GM13977 (cell line): ENCODE measurements around the gene TACC2.

ENCODE experiments used
- DNase-seq: peaks from one replicate; pipeline ENCODE4 v3.0.0; 2012; ENCODE audit warnings: low spot score
- in situ Hi-C: fragments of 300-500 bp; cut with MboI; formaldehyde crosslinking; loops from one replicate; pipeline ENCODE4 v1.12.0; 2022; ENCODE audit warnings: low sequenced_read_pairs, low pct_unique_long_range_greater_than_20kb, mixed read lengths, inconsistent platforms; ENCODE audit not compliant: unreplicated experiment
- TF ChIP-seq, protein P1 (sequence below): IDR thresholded peaks from 2 replicates; pipeline ENCODE4 v1.5.1; 2012; ENCODE audit warnings: mild to moderate bottlenecking, control low read depth; ENCODE audit not compliant: insufficient read depth; ENCODE audit errors: extremely low read depth, missing control alignments

Gene TACC2

DNA sequence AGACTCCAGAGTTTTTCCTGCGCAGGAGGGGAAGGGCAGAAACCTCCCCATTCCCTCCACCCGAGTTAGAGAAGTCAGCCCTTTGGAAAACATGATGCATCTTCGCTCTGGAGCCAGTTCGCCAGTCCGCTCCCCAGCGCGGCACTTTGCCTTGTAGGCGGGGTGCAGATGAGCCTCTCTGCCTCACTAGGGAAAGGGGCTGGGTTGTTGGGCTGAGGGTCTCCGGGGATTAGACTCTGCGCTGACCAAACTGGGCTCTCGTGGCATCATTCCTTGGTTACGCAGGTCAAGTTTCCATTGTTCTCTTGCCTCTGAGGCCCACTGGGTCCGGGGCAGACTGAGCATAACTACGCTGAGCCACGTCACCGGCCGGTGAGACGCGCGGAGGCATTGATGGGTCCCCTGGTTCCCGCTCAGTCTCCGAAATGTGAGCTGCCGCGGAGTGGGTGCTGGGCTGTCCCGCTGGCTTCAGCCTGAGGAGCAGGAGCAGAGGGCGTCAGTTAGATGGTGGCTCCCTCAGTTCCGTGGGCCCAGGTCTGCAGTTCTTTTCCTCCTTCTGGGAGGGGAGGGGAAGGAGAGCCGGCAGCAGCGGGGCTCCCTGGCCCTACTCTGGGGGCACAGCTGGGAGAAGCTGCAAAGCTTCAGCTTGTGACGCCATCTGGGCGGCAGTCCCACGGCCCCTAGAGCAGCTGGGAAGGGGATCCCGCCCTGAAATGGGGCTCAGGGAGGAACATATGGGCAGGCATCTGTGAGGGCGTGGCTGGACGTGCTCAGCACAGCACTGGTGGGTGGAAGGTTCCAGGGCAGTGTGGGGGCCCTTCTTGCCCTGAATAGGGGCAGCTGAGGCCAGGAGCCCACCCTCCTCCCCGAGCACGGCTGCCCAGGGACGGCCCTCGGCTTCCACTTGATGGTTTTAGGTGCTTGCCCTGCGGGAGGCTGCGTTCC is 160.9 kb downstream of the TACC2 start:
- in situ Hi-C loops: no loop called here
- TF ChIP-seq, protein P1, sequence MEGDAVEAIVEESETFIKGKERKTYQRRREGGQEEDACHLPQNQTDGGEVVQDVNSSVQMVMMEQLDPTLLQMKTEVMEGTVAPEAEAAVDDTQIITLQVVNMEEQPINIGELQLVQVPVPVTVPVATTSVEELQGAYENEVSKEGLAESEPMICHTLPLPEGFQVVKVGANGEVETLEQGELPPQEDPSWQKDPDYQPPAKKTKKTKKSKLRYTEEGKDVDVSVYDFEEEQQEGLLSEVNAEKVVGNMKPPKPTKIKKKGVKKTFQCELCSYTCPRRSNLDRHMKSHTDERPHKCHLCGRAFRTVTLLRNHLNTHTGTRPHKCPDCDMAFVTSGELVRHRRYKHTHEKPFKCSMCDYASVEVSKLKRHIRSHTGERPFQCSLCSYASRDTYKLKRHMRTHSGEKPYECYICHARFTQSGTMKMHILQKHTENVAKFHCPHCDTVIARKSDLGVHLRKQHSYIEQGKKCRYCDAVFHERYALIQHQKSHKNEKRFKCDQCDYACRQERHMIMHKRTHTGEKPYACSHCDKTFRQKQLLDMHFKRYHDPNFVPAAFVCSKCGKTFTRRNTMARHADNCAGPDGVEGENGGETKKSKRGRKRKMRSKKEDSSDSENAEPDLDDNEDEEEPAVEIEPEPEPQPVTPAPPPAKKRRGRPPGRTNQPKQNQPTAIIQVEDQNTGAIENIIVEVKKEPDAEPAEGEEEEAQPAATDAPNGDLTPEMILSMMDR: no peak
- no peak for DNase-seq

DNA sequence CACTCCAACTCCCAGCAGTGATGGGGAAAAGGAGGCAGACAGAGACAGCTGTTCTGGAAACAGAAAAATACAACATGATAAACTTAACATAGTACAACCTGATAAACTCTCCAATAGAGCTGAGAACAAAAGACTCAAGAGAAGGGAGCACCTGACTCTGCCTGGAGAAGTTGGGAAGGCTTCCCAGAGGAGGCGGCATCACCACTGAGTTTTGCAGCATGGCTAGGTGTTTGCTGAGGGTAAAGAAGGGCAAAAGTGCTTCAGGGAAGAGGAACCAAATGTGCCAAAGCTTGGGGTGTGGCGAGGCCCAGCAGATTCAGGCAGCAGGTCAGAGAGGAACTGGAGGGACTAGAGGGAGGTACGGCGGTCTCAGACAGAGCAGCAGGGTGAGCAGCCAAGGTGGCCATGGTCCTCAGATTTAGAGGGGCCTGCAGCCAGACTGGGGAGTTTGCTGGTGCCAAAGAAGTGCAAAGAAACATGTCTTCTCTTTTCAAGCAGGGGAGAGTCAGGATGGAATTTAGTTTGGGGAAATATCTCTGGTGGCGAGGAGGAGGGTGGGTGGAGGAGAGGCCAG is 162.2 kb downstream of the TACC2 start:
- TF ChIP-seq, protein P1: no peak
- no peak for DNase-seq
- in situ Hi-C loops: no loop called here

DNA sequence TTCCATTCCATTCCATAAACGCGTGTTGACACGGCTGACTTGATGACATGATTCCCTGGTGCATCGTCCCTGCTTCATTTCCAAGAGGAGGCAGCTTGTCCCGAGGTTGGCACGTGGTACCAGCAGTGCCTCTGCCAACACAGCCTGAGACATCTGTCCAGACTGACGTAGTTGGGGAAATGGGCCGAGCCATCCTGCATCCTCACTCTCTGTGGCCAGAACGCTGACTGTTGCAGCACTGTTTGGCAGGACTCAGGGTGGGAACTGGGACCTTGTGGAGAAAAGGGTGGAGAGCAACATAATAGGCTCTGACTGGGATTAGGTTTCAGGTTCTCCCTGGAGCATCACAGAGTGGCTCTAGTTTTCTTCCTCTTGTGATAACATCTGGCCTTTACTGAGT is 163.6 kb downstream of the TACC2 start:
- TF ChIP-seq, protein P1: no peak
- DNase-seq: no peak
- in situ Hi-C loops: no loop called here

DNA sequence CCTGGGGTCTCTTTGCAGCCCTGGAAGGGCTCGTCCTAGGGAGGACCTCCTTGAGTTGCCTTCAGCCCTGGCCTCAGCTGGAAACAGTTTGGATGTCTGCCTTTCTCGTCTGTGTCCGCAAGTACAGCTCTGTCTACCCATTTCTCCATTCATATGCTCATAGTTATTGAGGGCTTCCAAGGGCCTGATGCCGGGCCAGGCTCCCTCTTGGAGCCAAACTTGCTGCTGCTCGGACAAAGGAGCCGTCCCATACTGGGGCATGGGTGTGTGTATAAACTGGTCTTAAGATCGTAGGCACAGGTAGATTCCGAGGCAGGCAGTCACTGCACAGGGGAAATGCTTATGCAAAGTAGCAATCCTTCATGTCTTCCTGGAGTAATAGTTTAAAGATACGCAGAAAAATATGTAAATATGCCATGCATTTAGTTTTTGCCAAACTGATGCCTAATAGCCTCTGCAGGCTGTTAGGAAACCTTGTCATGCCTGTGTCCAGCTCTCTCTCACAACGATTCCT is 165.1 kb downstream of the TACC2 start:
- in situ Hi-C loops: no loop called here
- DNase-seq: no peak
- TF ChIP-seq, protein P1: no peak

DNA sequence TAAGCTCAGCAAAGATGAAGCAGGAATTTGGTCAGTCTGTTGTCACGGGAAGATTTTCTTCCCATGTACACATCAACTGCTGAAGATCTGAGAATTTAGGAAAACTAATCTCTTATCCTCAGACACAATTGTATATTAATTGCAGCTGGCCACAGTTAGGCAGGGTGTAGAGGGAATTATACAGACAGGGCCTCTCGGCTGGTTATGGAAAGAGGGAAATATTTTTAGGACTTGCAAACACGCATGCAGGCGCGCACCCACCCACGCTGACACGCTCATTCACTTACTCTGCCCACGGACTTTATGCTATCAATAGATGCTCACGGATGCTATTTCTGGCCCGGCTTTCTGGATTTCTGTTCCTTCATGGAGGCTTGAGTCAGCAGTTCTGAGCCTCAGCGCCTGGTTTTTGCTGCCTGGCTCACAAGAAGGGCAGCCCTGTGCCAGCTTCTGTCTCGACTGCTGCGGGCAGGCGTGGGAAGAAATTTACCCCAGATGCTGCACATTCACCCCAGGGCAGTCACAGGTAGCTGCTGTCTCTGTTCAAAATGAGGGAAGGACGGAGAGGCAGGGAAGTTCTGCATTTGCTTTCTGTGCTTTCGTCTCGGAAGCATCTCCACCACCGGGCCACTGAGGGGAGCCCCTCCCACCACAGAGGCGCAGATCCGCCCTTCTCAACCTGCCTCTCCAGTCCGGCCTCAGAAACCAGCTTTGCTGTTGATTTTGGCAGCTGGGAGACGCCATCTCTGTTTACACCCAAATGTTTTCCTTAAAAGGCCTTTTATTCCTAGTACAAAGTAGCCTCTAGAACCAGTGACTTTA is 165.8 kb downstream of the TACC2 start:
- TF ChIP-seq, protein P1: no peak
- in situ Hi-C loops: no loop called here
- DNase-seq: no peak

DNA sequence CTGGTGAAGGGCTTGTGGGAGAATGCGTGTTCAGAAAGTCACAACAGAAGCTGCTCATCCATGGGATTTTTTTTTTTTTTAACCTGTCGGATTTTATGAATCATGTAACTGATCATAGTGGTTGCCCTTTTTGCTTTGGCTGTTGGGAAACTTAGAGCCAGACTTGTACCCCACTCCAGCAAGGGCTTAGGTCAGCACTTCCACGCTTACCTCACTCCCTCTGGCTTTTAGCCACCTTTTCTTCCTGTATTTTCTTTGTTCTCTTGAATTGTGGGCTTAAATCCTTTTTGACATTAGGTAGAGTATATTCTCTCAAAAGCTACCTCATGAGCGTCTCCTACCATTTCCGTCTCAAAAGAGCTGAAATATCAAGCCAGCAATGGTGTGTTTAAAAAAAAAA is 168.5 kb downstream of the TACC2 start:
- no peak for DNase-seq
- in situ Hi-C loops: no loop called here
- TF ChIP-seq, protein P1: no peak
